Eye (tissue), 1 donor: ENCODE results near the gene HSFY1.
"Not testable (repeated sequence)": the region's sequence is repeated elsewhere in the genome, so short reads cannot be mapped to it uniquely, and the experiment has no call there.

Source experiments
- DNase-seq: peaks from one replicate; pipeline ENCODE4 v3.0.0-alpha.2; 2015

HSFY1 gene

DNA sequence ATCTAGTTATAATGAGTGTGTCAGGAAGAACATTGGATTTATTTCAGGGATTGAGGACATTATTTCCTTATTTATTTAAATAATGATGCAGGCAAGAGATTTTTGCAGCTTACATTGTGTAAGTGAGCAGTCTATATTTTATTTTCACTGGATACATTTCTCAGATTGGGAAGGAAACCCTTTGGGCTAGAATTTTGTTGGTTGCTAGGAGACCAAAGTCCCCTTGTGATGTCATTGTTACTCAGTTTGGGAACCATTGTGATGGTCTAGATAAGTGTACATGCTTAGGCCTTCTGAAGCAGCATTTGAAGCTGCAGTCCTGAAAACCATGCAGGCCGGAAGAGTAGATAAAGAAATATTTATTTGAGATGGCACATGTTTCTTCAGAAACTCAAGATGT is at the start of gene HSFY1:
Gene HSFY1, plus strand, starts transcription at position 301 of the 400 bp plus-strand sequence. Its CDS starts 68 bp downstream, at position 369.
- DNase-seq: not testable (repeated sequence)

DNA sequence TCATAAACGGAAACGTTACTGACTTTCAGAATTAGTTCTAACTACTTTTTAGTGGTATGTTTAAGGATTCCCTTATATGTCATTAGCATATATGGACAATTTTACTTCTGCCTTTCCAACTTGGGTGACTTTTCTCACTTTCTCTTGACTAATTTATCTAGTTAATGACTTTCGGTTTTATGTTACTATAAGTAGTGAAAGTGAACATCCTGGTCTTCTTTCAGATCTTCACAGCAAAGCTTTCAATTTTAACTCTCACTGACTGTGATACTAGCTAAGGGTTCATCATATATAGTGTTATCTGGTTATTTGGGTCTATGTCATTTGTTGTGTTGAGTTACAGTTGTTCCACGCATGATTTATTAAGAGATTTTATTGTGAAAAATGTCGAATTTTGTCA is 42.3 kb upstream of the HSFY1 start:
- DNase-seq: not testable (repeated sequence)

DNA sequence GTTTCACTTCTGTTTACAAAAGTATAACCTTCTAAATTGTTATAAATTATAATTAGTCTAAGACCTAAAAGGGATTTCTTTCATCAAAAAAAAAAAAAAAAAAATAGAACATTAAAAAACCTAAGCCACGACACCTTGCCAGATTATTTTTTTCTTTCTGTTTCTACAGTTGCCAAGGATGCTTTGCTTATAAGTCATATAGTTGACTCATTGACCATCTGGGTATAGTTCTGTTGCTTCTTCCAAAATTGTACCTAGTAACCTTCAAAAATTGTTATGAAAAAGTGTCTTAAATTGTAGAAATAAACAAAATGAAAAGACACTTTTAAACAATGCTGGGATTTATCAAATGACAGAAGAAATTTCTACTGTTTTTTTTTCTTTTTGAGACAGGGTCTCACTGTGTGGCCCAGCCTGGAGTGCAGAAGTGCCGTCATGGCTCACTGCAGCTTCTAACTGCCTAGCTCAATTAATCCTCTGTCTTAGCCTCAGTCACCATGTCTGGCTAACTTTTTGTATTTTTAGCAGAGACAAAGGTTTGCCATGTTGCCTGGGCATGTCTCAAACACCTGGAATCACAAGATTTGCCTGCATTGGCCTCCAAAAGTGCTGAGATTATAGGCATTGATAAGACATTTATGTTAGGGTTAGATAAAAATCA is 15.4 kb upstream of the HSFY1 start:
- not testable (repeated sequence) for DNase-seq

DNA sequence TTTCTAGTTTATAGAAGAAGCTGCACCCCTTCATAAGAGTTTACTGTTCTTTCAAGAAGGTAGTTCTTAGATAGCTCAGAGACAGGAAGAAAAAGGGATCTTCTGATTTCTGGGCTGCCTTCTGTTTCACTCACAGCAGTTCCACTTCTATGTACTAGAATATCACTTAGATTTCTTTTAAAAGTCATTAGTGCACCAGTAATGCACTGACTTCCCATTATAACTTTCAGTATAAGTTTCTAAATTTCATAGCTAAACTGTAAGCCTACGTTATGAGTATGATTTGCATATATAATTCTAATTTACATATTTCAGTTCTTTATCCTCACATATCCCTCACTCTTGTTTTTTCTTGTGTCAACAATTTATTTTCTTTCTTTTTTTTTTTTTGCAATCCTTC is 7.6 kb upstream of the HSFY1 start:
- DNase-seq: not testable (repeated sequence)

GRCh38 chrY:18553132-18553531 is 6.6 kb downstream of the HSFY1 start:
- not testable (repeated sequence) for DNase-seq

- DNase-seq: not testable (repeated sequence)
Measured at GRCh38 chrY:18565915-18566314, 19.4 kb downstream of the HSFY1 start.
